IgD-negative memory B cell (primary cell): Measurements from ENCODE around the gene MAN1C1. TPM values are rescaled to one million over a fixed set of nuclear protein-coding genes. Genes with fewer than 3 reads are reported as not detected.

Source experiments
- H3K27ac Mint-ChIP-seq, 3 donors: one replicate each; pipeline ENCODE4 v1.8.0; 2020 to 2022; ENCODE audit warnings: mild to moderate bottlenecking in 3 of 3, mixed read lengths in 3 of 3, moderate library complexity in 1 of 3
- H3K27me3 Mint-ChIP-seq: one replicate; pipeline ENCODE4 v1.8.0; 2021; ENCODE audit warnings: mixed read lengths
- H3K36me3 Mint-ChIP-seq: one replicate; pipeline ENCODE4 v1.8.0; 2020; ENCODE audit warnings: mild to moderate bottlenecking, mixed read lengths
- H3K4me1 Mint-ChIP-seq, 3 donors: one replicate each; pipeline ENCODE4 v1.8.0; 2020 to 2022; ENCODE audit warnings: mixed read lengths in 3 of 3, mild to moderate bottlenecking in 1 of 3
- H3K4me3 Mint-ChIP-seq, 4 donors: one replicate each; pipeline ENCODE4 v1.8.0; 2020 to 2022; ENCODE audit warnings: mild to moderate bottlenecking in 4 of 4, mixed read lengths in 4 of 4, moderate library complexity in 3 of 4
- H3K9me3 Mint-ChIP-seq, 3 donors: one replicate each; pipeline ENCODE4 v1.8.0; 2020 to 2021; ENCODE audit warnings: mixed read lengths in 3 of 3, mild to moderate bottlenecking in 1 of 3
- polyA plus RNA-seq: library from polyadenylated mRNA; unstranded; fragments of 300-500 nt; fragmentation: Illumina TruSeq; gene quantifications from one replicate; pipeline ENCODE4 v1.2.3, GENCODE V29; 2021

The MAN1C1 gene
- polyA plus RNA-seq, 1 donor from 2014 or later = 0.49 TPM

- no peak overlapping the region for H3K27ac Mint-ChIP-seq
- no peaks in the 10 kb centered on the region for H3K9me3 Mint-ChIP-seq
- no peaks in the 10 kb centered on the region for H3K36me3 Mint-ChIP-seq
- H3K27me3 Mint-ChIP-seq = peaks cover 4% of the 10 kb centered on the region
- H3K4me1 Mint-ChIP-seq = no peaks in the 10 kb centered on the region
- H3K4me3 Mint-ChIP-seq = no peak overlapping the region
These were observed 148.7 kb downstream of the MAN1C1 start for GRCh38 chr1:25765136-25765922.

GRCh38 chr1:25765923-25766589 is 149.5 kb downstream of the MAN1C1 start:
- Mint-ChIP-seq H3K4me3 (no peak overlapping the region), H3K27ac (no peak overlapping the region), H3K9me3 (no peaks in the 10 kb centered on the region), H3K4me1 (peaks cover 0 to 2% (median 1%) of the 10 kb centered on the region in 3 donors), H3K27me3 (peaks cover 6% of the 10 kb centered on the region), H3K36me3 (no peaks in the 10 kb centered on the region)

GRCh38 chr1:25766721-25767436 is 150.3 kb downstream of the MAN1C1 start:
- H3K4me1 Mint-ChIP-seq = peaks cover 0 to 7% (median 7%) of the 10 kb centered on the region in 3 donors
- no peak overlapping the region for H3K27ac Mint-ChIP-seq
- H3K9me3 Mint-ChIP-seq = no peaks in the 10 kb centered on the region

GRCh38 chr1:25767437-25767770 is 150.8 kb downstream of the MAN1C1 start:
- Mint-ChIP-seq H3K4me1 (peaks cover 0 to 7% (median 7%) of the 10 kb centered on the region in 3 donors), H3K4me3 (no peak overlapping the region), H3K36me3 (no peaks in the 10 kb centered on the region), H3K27ac (no peak overlapping the region), H3K9me3 (no peaks in the 10 kb centered on the region), H3K27me3 (peaks cover 19% of the 10 kb centered on the region)

More at GRCh38 chr1:25766721-25767436, 150.3 kb downstream of the MAN1C1 start:
- peaks cover 14% of the 10 kb centered on the region for H3K27me3 Mint-ChIP-seq
- H3K4me3 Mint-ChIP-seq = no peak overlapping the region
- H3K36me3 Mint-ChIP-seq = no peaks in the 10 kb centered on the region

- Mint-ChIP-seq H3K27me3 (peaks cover 19% of the 10 kb centered on the region), H3K4me3 (no peak overlapping the region), H3K9me3 (no peaks in the 10 kb centered on the region), H3K27ac (no peak overlapping the region), H3K4me1 (peaks cover 0 to 11% (median 7%) of the 10 kb centered on the region in 3 donors), H3K36me3 (peaks cover 2% of the 10 kb centered on the region)
These were observed 152.4 kb downstream of the MAN1C1 start for GRCh38 chr1:25768999-25769398.

GRCh38 chr1:25769625-25770383 is 153.2 kb downstream of the MAN1C1 start:
- Mint-ChIP-seq H3K27me3 (peaks cover 19% of the 10 kb centered on the region), H3K36me3 (peaks cover 2% of the 10 kb centered on the region), H3K4me3 (no peak overlapping the region), H3K9me3 (no peaks in the 10 kb centered on the region), H3K4me1 (peaks cover 2 to 18% (median 10%) of the 10 kb centered on the region in 3 donors), H3K27ac (no peak overlapping the region)

- Mint-ChIP-seq H3K27ac (peak overlapping the region in 1 of 3 donors; percentile 65), H3K36me3 (peaks cover 2% of the 10 kb centered on the region), H3K4me1 (peaks cover 10 to 27% (median 17%) of the 10 kb centered on the region in 3 donors), H3K9me3 (no peaks in the 10 kb centered on the region), H3K27me3 (peaks cover 19% of the 10 kb centered on the region), H3K4me3 (peak overlapping the region in 1 of 4 donors; percentile 17)
These were observed 154.1 kb downstream of the MAN1C1 start for GRCh38 chr1:25770541-25771220.

- H3K36me3 Mint-ChIP-seq = peaks cover 2% of the 10 kb centered on the region
- H3K27ac Mint-ChIP-seq = peak overlapping the region in 1 of 3 donors; percentile 65
- peaks cover 19% of the 10 kb centered on the region for H3K27me3 Mint-ChIP-seq
- peaks cover 11 to 27% (median 17%) of the 10 kb centered on the region in 3 donors for H3K4me1 Mint-ChIP-seq
- no peaks in the 10 kb centered on the region for H3K9me3 Mint-ChIP-seq
- H3K4me3 Mint-ChIP-seq = peak overlapping the region in 1 of 4 donors; percentile 80
These were observed 154.9 kb downstream of the MAN1C1 start for GRCh38 chr1:25771221-25772114.

GRCh38 chr1:25772164-25772563 is 155.6 kb downstream of the MAN1C1 start:
- Mint-ChIP-seq H3K27me3 (peaks cover 19% of the 10 kb centered on the region), H3K36me3 (peaks cover 2% of the 10 kb centered on the region), H3K4me3 (no peak overlapping the region), H3K4me1 (peaks cover 11 to 27% (median 17%) of the 10 kb centered on the region in 3 donors), H3K27ac (peak overlapping the region in 1 of 3 donors; percentile 63), H3K9me3 (no peaks in the 10 kb centered on the region)

GRCh38 chr1:25772692-25773245 is 156.2 kb downstream of the MAN1C1 start:
- H3K4me3 Mint-ChIP-seq = peak overlapping the region in 1 of 4 donors; percentile 35
- peaks cover 16 to 30% (median 21%) of the 10 kb centered on the region in 3 donors for H3K4me1 Mint-ChIP-seq
- H3K27ac Mint-ChIP-seq = peak overlapping the region in 1 of 3 donors; percentile 19
- H3K27me3 Mint-ChIP-seq = peaks cover 19% of the 10 kb centered on the region
- H3K36me3 Mint-ChIP-seq = peaks cover 2% of the 10 kb centered on the region
- no peaks in the 10 kb centered on the region for H3K9me3 Mint-ChIP-seq

GRCh38 chr1:25773441-25774125 is 157.0 kb downstream of the MAN1C1 start:
- H3K36me3 Mint-ChIP-seq = peaks cover 2% of the 10 kb centered on the region
- peak overlapping the region in 1 of 3 donors; percentile 31 for H3K27ac Mint-ChIP-seq
- no peak overlapping the region for H3K4me3 Mint-ChIP-seq
- H3K27me3 Mint-ChIP-seq = peaks cover 19% of the 10 kb centered on the region
- peaks cover 21 to 36% (median 23%) of the 10 kb centered on the region in 3 donors for H3K4me1 Mint-ChIP-seq
- H3K9me3 Mint-ChIP-seq = no peaks in the 10 kb centered on the region

- H3K4me3 Mint-ChIP-seq = peak overlapping the region in 1 of 4 donors; percentile 79
These were observed 157.7 kb downstream of the MAN1C1 start for GRCh38 chr1:25774206-25774803.

More at GRCh38 chr1:25774206-25774803, 157.7 kb downstream of the MAN1C1 start:
- Mint-ChIP-seq H3K9me3 (no peaks in the 10 kb centered on the region), H3K36me3 (peaks cover 2% of the 10 kb centered on the region), H3K4me1 (peaks cover 21 to 37% (median 25%) of the 10 kb centered on the region in 3 donors), H3K27me3 (peaks cover 19% of the 10 kb centered on the region), H3K27ac (peak overlapping the region in 2 of 3 donors; percentile 5 to 64)
